ENCODE measurements around the gene NPLOC4.
A peak's percentile ranks its signal among the peaks of the same experiment; 100 is the strongest.

Gene NPLOC4

DNA sequence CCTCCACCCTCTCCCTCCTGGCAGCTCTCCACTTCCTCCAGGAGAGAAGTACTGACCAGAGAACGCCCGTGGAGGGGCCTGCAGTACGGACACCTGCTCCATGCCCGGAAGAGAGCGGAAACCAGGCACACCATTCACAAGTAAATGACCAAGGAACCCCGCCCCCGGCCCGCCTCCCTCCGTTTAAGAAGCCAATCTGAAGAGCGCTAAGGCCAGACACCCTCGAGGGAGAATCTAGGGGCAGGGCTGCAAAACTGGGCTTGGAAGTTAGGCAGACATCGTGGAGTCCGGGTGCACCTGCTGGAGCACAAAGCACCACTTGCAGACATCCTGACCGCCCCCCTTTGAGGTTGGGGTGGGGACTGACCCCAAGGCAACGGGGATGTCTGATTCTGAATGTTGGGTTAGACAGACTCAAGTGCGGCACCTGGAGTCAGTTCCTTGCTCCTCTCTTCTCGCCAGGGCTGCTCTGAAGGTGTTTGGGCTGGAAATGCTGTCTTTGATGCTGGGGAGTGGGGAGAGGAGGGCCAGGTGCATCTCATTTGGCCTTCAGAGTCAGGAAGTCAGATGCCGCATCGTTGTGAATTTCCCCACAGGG, 83.8 kb downstream of the NPLOC4 start:
- TF ChIP-seq, protein P1, sequence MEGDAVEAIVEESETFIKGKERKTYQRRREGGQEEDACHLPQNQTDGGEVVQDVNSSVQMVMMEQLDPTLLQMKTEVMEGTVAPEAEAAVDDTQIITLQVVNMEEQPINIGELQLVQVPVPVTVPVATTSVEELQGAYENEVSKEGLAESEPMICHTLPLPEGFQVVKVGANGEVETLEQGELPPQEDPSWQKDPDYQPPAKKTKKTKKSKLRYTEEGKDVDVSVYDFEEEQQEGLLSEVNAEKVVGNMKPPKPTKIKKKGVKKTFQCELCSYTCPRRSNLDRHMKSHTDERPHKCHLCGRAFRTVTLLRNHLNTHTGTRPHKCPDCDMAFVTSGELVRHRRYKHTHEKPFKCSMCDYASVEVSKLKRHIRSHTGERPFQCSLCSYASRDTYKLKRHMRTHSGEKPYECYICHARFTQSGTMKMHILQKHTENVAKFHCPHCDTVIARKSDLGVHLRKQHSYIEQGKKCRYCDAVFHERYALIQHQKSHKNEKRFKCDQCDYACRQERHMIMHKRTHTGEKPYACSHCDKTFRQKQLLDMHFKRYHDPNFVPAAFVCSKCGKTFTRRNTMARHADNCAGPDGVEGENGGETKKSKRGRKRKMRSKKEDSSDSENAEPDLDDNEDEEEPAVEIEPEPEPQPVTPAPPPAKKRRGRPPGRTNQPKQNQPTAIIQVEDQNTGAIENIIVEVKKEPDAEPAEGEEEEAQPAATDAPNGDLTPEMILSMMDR (IDR thresholded peaks at IDR 0.05; ENCODE audit: control extremely low read depth, extremely low read depth, low read depth, missing control alignments): peak; percentile 22
- DNase-seq (ENCODE audit: extremely low spot score): peak; percentile 89
- CTCF ChIA-PET: interaction anchor here (2.1 to 2.5 kb wide), 2 partner anchors 8 to 48 kb away, joined by 8 read pairs; no protein-coding TSS in a partner anchor
- POLR2A ChIA-PET: interaction anchor here (0.8 to 1.4 kb wide), 7 partner anchors 9 to 131 kb away, joined by 3 to 5 read pairs (median 3); partner anchors contain the start of genes ACTG1, ARL16 and HGS

- POLR2A ChIA-PET: interaction anchor here (0.5 to 1.4 kb wide), 10 partner anchors 9 to 373 kb away, joined by 3 to 7 read pairs (median 3); partner anchors contain the start of genes ACTG1, ARL16 and HGS
- peak; percentile 94 for DNase-seq (ENCODE audit: extremely low spot score)
- TF ChIP-seq, protein P1 (IDR thresholded peaks at IDR 0.05; ENCODE audit: control extremely low read depth, extremely low read depth, low read depth, missing control alignments): no peak
- CTCF ChIA-PET: interaction anchor here (1.1 to 2.5 kb wide), 4 partner anchors 9 to 49 kb away, joined by 3 to 8 read pairs (median 6); no protein-coding TSS in a partner anchor
Measured at GRCh38 chr17:81552244-81553017, 84.5 kb downstream of the NPLOC4 start, which contains the start of gene FAAP100. FAAP100 (minus strand) TSS chr17:81552353; CDS start chr17:81552330, 23 bp downstream.

- TF ChIP-seq, protein P1 (IDR thresholded peaks at IDR 0.05; ENCODE audit: control extremely low read depth, extremely low read depth, low read depth, missing control alignments): no peak
- ChIA-PET POLR2A (interaction anchor here (0.6 to 1.4 kb wide), 5 partner anchors 38 to 132 kb away, joined by 3 to 4 read pairs (median 3); partner anchors contain the start of genes ACTG1, ARL16 and HGS), CTCF (interaction anchor here (1.1 to 2.5 kb wide), 4 partner anchors 10 to 50 kb away, joined by 3 to 8 read pairs (median 6); no protein-coding TSS in a partner anchor)
- DNase-seq (ENCODE audit: extremely low spot score): no peak
Measured at GRCh38 chr17:81551458-81552243, 85.3 kb downstream of the NPLOC4 start.

GRCh38 chr17:81550830-81551457, 86.0 kb downstream of the NPLOC4 start:
- ChIA-PET POLR2A (interaction anchor here (0.6 kb wide), 1 partner anchor 83 kb away, joined by 3 read pairs; no protein-coding TSS in a partner anchor), CTCF (interaction anchor here (2.1 to 2.5 kb wide), 2 partner anchors 11 to 50 kb away, joined by 8 read pairs; no protein-coding TSS in a partner anchor)
- TF ChIP-seq, protein P1 (IDR thresholded peaks at IDR 0.05; ENCODE audit: control extremely low read depth, extremely low read depth, low read depth, missing control alignments): no peak
- DNase-seq (ENCODE audit: extremely low spot score): no peak

DNA sequence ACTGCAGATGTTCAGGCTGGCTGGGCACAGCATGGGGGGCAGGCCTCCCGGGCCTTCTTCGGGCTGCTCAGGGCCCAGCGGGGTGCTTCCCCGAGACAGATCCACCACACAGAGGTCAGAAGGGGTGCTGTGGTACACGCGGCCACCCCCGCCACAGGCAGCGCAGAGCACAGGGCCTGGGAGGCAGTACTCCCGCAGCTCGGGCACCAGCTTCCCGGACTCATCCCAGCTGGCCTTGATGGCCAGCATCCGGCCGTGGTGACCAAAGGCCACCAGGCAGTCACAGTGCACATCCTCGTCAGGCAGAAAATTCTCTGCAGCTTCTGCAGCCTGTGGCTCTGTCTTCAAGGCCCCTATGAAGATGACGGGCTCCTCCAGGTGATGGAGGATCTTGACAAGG, 86.6 kb downstream of the NPLOC4 start:
- CTCF ChIA-PET: no interaction called here
- POLR2A ChIA-PET: no interaction called here
- TF ChIP-seq, protein P1 (IDR thresholded peaks at IDR 0.05; ENCODE audit: control extremely low read depth, extremely low read depth, low read depth, missing control alignments): no peak
- no peak for DNase-seq (ENCODE audit: extremely low spot score)
